H1 (cell line): ENCODE measurements around the gene HIVEP3. TPM values are rescaled to one million over a fixed set of nuclear protein-coding genes. Genes with fewer than 3 reads are reported as not detected.

Experiments used
- CTCF ChIA-PET: fragments of 300-600 bp; sonication (Branson Sonifier 250); formaldehyde crosslinking; loops from one replicate; lab custom pipeline; 2021; ENCODE audit not compliant: partially characterized antibody; lab: Charles Lee
- POLR2A ChIA-PET: fragments of 300-600 bp; sonication (Branson Sonifier 250); formaldehyde crosslinking; loops from one replicate; lab custom pipeline; 2021; ENCODE audit warnings: inconsistent platforms; ENCODE audit not compliant: partially characterized antibody; lab: Charles Lee
- DNase-seq, 2 experiments: peaks; one replicate each; pipeline versions ENCODE4 v3.0.0 to v3.0.0-alpha.2; 2010 to 2022; ENCODE audit warnings: low spot score in 2 of 2, low read depth in 1 of 2, mixed read lengths in 1 of 2
- FAIRE-seq: peaks from 2 replicates; lab custom pipeline; 2011; peaks lifted over from hg19 to GRCh38; lab: Jason Lieb, UNC
- H2AFZ ChIP-seq: 2 replicates; pipeline ENCODE4 v1.8.1; 2012; ENCODE audit warnings: low read length, inconsistent platforms
- H2AK5ac ChIP-seq: 2 replicates; pipeline ENCODE4 v1.6.1; 2013; ENCODE audit warnings: low read depth, low read length
- H2BK120ac ChIP-seq: replicated peaks from 2 replicates; pipeline ENCODE3; 2013; ENCODE audit warnings: low read depth, low read length, inconsistent platforms
- H2BK12ac ChIP-seq: 2 replicates; pipeline ENCODE4 v1.6.1; 2013; ENCODE audit warnings: low read depth, low read length
- H2BK15ac ChIP-seq: 2 replicates; pipeline ENCODE4 v1.6.1; 2013; ENCODE audit warnings: low read length
- H2BK20ac ChIP-seq: 2 replicates; pipeline ENCODE4 v1.6.1; 2013; ENCODE audit warnings: low read length
- H2BK5ac ChIP-seq: 2 replicates; pipeline ENCODE4 v1.6.1; 2013; ENCODE audit warnings: low read depth, low read length
- H3K14ac ChIP-seq: 2 replicates; pipeline ENCODE4 v1.6.1; 2013; ENCODE audit warnings: inconsistent platforms; ENCODE audit not compliant: insufficient read length
- H3K18ac ChIP-seq: 2 replicates; pipeline ENCODE4 v1.6.1; 2013; ENCODE audit warnings: low read length; ENCODE audit errors: extremely low read depth
- H3K23ac ChIP-seq: 2 replicates; pipeline ENCODE4 v1.6.1; 2013; ENCODE audit warnings: inconsistent platforms; ENCODE audit not compliant: insufficient read length
- H3K23me2 ChIP-seq: 2 replicates; pipeline ENCODE4 v1.6.1; 2013; ENCODE audit warnings: low read depth, low read length
- H3K27ac ChIP-seq: 2 replicates; pipeline ENCODE4 v1.6.1; 2011; ENCODE audit warnings: low read depth, low read length, inconsistent platforms
- H3K27me3 ChIP-seq, 4 experiments: replicated peaks in 1 of 4; 1 replicate in 1 of 4; 2 replicates in 3 of 4; pipeline versions ENCODE4 v1.6.1 to v1.8.1; 2011 to 2013; ENCODE audit warnings: low read length in 3 of 4, mild to moderate bottlenecking in 3 of 4, inconsistent platforms in 2 of 4, mixed read lengths in 2 of 4, moderate library complexity in 1 of 4; ENCODE audit not compliant: control insufficient read depth in 3 of 4, insufficient read depth in 3 of 4; ENCODE audit errors: extremely low read depth in 1 of 4
- H3K36me3 ChIP-seq, 4 experiments: 2 replicates each; pipeline versions ENCODE4 v1.6.1 to v1.8.1; 2011 to 2013; ENCODE audit warnings: mild to moderate bottlenecking in 4 of 4, low read length in 3 of 4, moderate library complexity in 2 of 4, control low read depth in 1 of 4, inconsistent platforms in 1 of 4; ENCODE audit not compliant: insufficient read depth in 4 of 4, control insufficient read depth in 2 of 4
- H3K4ac ChIP-seq: replicated peaks from 2 replicates; pipeline ENCODE3; 2013; ENCODE audit warnings: low read length, low read depth, mixed read lengths, inconsistent platforms; ENCODE audit not compliant: insufficient read length
- H3K4me1 ChIP-seq, 4 experiments: replicated peaks in 1 of 4; 1 replicate in 1 of 4; 2 replicates in 3 of 4; pipeline versions ENCODE4 v1.6.1 to v1.8.1; 2011 to 2013; ENCODE audit warnings: low read length in 3 of 4, inconsistent platforms in 2 of 4, mixed read lengths in 1 of 4; ENCODE audit not compliant: insufficient read depth in 4 of 4, control insufficient read depth in 3 of 4
- H3K4me2 ChIP-seq, 2 experiments: 2 replicates each; pipeline versions ENCODE4 v1.6.1 to v1.8.1; 2011 to 2013; ENCODE audit warnings: low read depth in 2 of 2, low read length in 2 of 2, control low read depth in 1 of 2, inconsistent platforms in 1 of 2, mild to moderate bottlenecking in 1 of 2; ENCODE audit not compliant: insufficient read depth in 1 of 2
- H3K4me3 ChIP-seq, 4 experiments: fragments of 200-600, 300-600 bp in 1 of 4; sonication (generic), shearing (Covaris generic), sonication (Bioruptor Twin) in 1 of 4; 2 replicates each; pipeline versions ENCODE4 v1.5.1 to v1.8.1; 2011 to 2016; ENCODE audit warnings: low read length in 4 of 4, low read depth in 3 of 4, control low read depth in 2 of 4, inconsistent platforms in 2 of 4, mild to moderate bottlenecking in 2 of 4, mixed read lengths in 1 of 4, moderate library complexity in 1 of 4; ENCODE audit not compliant: insufficient read depth in 2 of 4; ENCODE audit errors: extremely low read depth in 1 of 4
- H3K56ac ChIP-seq: replicated peaks from 2 replicates; pipeline ENCODE3; 2013; ENCODE audit warnings: low read depth, mild to moderate bottlenecking, mixed read lengths, low read length, inconsistent platforms; ENCODE audit not compliant: insufficient read length
- H3K79me1 ChIP-seq: 2 replicates; pipeline ENCODE4 v1.6.1; 2013; ENCODE audit warnings: low read depth, low read length, control low read depth
- H3K79me2 ChIP-seq, 2 experiments: 2 replicates each; pipeline versions ENCODE4 v1.6.1 to v1.8.1; 2012 to 2013; ENCODE audit warnings: low read length in 2 of 2, mild to moderate bottlenecking in 2 of 2, inconsistent platforms in 1 of 2; ENCODE audit not compliant: insufficient read depth in 2 of 2, control insufficient read depth in 1 of 2
- H3K9ac ChIP-seq, 4 experiments: replicated peaks in 1 of 4; 1 replicate in 1 of 4; 2 replicates in 3 of 4; pipeline versions ENCODE4 v1.6.1 to v1.8.1; 2011 to 2013; ENCODE audit warnings: low read depth in 3 of 4, low read length in 3 of 4, control low read depth in 2 of 4, mild to moderate bottlenecking in 2 of 4, moderate library complexity in 2 of 4, inconsistent platforms in 1 of 4; ENCODE audit errors: extremely low read depth in 1 of 4
- H3K9me3 ChIP-seq, 2 experiments: 2 replicates each; pipeline versions ENCODE4 v1.6.1 to v1.8.1; 2012 to 2013; ENCODE audit warnings: mild to moderate bottlenecking in 2 of 2, moderate library complexity in 2 of 2, control low read depth in 1 of 2, inconsistent platforms in 1 of 2, low read depth in 1 of 2, low read length in 1 of 2, mixed read lengths in 1 of 2; ENCODE audit not compliant: insufficient read depth in 2 of 2
- H4K20me1 ChIP-seq, 2 experiments: replicated peaks in 1 of 2; 2 replicates each; pipeline versions ENCODE3 to v1.8.1; 2011 to 2013; ENCODE audit warnings: inconsistent platforms in 2 of 2, low read length in 2 of 2, mild to moderate bottlenecking in 1 of 2; ENCODE audit not compliant: insufficient read depth in 2 of 2, control insufficient read depth in 1 of 2
- H4K5ac ChIP-seq: 2 replicates; pipeline ENCODE4 v1.6.1; 2013; ENCODE audit warnings: low read length, low read depth, mixed read lengths, inconsistent platforms; ENCODE audit not compliant: insufficient read length
- H4K8ac ChIP-seq: 2 replicates; pipeline ENCODE4 v1.8.0; 2013; ENCODE audit warnings: mild to moderate bottlenecking, moderate library complexity, low read length, inconsistent platforms; ENCODE audit not compliant: insufficient read depth; ENCODE audit errors: extremely low read depth
- H4K91ac ChIP-seq: replicated peaks from 2 replicates; pipeline ENCODE3; 2013; ENCODE audit warnings: low read length, mixed read lengths, inconsistent platforms; ENCODE audit not compliant: insufficient read length
- CEBPB ChIP-seq: IDR thresholded peaks from 2 replicates; pipeline ENCODE4 v1.6.1; 2012; ENCODE audit warnings: low read depth, low read length
- CHD2 ChIP-seq: IDR thresholded peaks from 2 replicates; pipeline ENCODE4 v1.6.1; 2012; ENCODE audit warnings: low read length, improper control_type of control experiment
- EGR1 ChIP-seq: IDR thresholded peaks from 2 replicates; pipeline ENCODE4 v1.6.1; 2011; ENCODE audit warnings: low read depth, low read length, borderline replicate concordance
- GTF2F1 ChIP-seq: IDR thresholded peaks from 2 replicates; pipeline ENCODE4 v1.6.1; 2012; ENCODE audit warnings: low read depth, low read length, improper control_type of control experiment, borderline replicate concordance
- HDAC2 ChIP-seq, 2 experiments: fragments of 300-600 bp in 1 of 2; sonication (generic) in 1 of 2; IDR thresholded peaks; 2 replicates each; pipeline ENCODE4 v1.6.1; 2011 to 2012; ENCODE audit warnings: low read depth in 2 of 2, low read length in 2 of 2, mild to moderate bottlenecking in 2 of 2, moderate library complexity in 2 of 2, borderline replicate concordance in 1 of 2, inconsistent platforms in 1 of 2
- JUND ChIP-seq: IDR thresholded peaks from 2 replicates; pipeline ENCODE4 v1.6.1; 2011; ENCODE audit warnings: mild to moderate bottlenecking, improper control_type of control experiment, low read length
- KDM4A ChIP-seq: IDR thresholded peaks from one replicate; pipeline ENCODE4 v1.7.1; 2012; ENCODE audit warnings: low read depth, mild to moderate bottlenecking, moderate library complexity, low read length, inconsistent platforms; ENCODE audit not compliant: severe bottlenecking
- SUZ12 ChIP-seq: fragments of 200-600 bp; sonication (generic); IDR thresholded peaks from 2 replicates; pipeline ENCODE4 v1.6.1; 2012; ENCODE audit warnings: mild to moderate bottlenecking, inconsistent platforms, low read length, moderate library complexity, mixed read lengths
- TCF12 ChIP-seq: IDR thresholded peaks from 2 replicates; pipeline ENCODE4 v1.6.1; 2011; ENCODE audit warnings: low read depth, mild to moderate bottlenecking, low read length
- ZNF274 ChIP-seq: IDR thresholded peaks from 2 replicates; pipeline ENCODE4 v1.7.0; 2012; ENCODE audit warnings: low read length, borderline replicate concordance; ENCODE audit errors: extremely low read depth
- WGBS, 2 experiments: shearing (Covaris generic) in 1 of 2; methylation state at CpG; one replicate each; pipeline versions ENCODE4 v1.1.6 to v1.1.7; 2013 to 2015; ENCODE audit warnings: low lambda C conversion rate in 2 of 2, mixed read lengths in 2 of 2, inconsistent platforms in 1 of 2, low coverage in 1 of 2, missing lambda C conversion rate in 1 of 2; ENCODE audit not compliant: insufficient replicate concordance in 2 of 2, insufficient coverage in 1 of 2, insufficient read length in 1 of 2; ENCODE audit errors: extremely low coverage in 1 of 2, missing lambda C conversion rate in 1 of 2; 5-methylcytosine and 5-hydroxymethylcytosine counted together
- polyA plus RNA-seq, 7 experiments: library from polyadenylated mRNA; depleted of rRNA in 3 of 7; stranded (reverse) in 5 of 7; unstranded in 2 of 7; fragments of >200 nt in 5 of 7; fragments of 200-250 nt in 2 of 7; gene quantifications; 1 replicate in 5 of 7; 2 replicates in 1 of 7; 4 replicates in 1 of 7; pipeline versions ENCODE4 v1.2.1 to v1.2.3, GENCODE V29; 2011 to 2013; ENCODE audit warnings: missing spikeins in 2 of 7, mixed read lengths in 2 of 7
- total RNA-seq: library from RNA; stranded (reverse); fragmentation: NEBNext Ultra II Directional; extraction: Animal tissue kit (Norgen Biotek cat#: 25700); gene quantifications from 2 replicates; pipeline ENCODE4 v1.2.1, GENCODE V29; 2021
- TF ChIP-seq, protein P1 (sequence below): IDR thresholded peaks from 2 replicates; pipeline ENCODE4 v1.6.1; 2012; ENCODE audit warnings: low read length, inconsistent platforms

HIVEP3 gene
- total and polyA plus RNA-seq, 2 of the 8 experiments (the other 6 are each of a cell fraction or from before 2014, with no cell fraction given) = 0.24 to 0.69 TPM

DNA sequence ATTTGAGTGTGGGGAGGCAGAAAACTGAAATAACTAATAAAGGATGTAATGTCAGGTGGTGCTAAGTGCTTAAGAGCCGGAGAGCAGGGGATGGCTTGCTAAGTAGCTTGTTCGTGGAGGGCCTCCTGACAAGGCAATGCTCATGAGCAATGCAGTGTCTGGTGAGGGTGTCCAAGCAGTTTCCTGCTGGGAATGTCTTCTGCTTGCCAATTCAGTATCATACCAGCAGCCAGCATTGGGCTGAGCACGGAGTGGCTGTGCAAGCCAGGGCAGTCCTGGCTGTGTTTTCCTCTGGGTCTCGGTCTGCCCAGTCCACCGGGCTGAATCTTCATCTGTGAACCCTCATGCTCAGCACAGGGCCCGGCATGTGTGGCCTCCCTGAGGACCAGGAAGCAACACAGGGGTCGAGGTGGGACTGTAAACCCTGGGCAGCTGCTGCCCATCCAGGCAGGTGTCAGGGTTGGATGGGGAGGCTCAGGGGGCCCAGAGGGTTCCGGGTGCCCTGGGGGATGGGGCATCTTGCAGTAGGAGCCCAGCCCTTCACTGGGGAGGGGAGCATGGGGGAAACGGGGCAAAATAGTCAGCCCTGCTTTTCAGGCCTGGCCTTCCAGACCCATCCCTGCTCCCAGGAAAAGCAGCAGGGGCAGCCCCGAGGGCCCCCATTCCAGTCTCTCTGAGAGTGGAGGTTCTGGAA is 461.7 kb downstream of the HIVEP3 start:
- Histone ChIP-seq H4K8ac (no peak overlapping the region), H4K20me1 (no peaks in the 10 kb centered on the region), H3K4ac (no peak overlapping the region), H3K27me3 (no peaks in the 10 kb centered on the region), H2BK20ac (no peak overlapping the region), H3K27ac (no peak overlapping the region), H3K4me2 (no peak overlapping the region), H2AFZ (no peak overlapping the region), H4K5ac (no peak overlapping the region), H2BK15ac (no peak overlapping the region), H3K14ac (no peak overlapping the region), H3K4me3 (no peak overlapping the region), H3K4me1 (no peaks in the 10 kb centered on the region), H3K23ac (no peak overlapping the region), H4K91ac (no peak overlapping the region), H3K23me2 (no peaks in the 10 kb centered on the region), H2BK12ac (no peak overlapping the region), H3K56ac (no peak overlapping the region), H3K9me3 (no peaks in the 10 kb centered on the region), H3K36me3 (no peaks in the 10 kb centered on the region), H2BK120ac (no peak overlapping the region), H3K18ac (no peak overlapping the region), H3K9ac (no peak overlapping the region), H2BK5ac (no peak overlapping the region), H3K79me1 (no peaks in the 10 kb centered on the region), H2AK5ac (no peak overlapping the region), H3K79me2 (no peaks in the 10 kb centered on the region)
- DNase-seq (no peak), FAIRE-seq (no peak)
- WGBS, 2 experiments = 94% methylated on average over 8 of the region's 10 CpGs; no CpG with 5 or more reads in 1 of the 2 experiments
- ChIA-PET POLR2A (no interaction called here), CTCF (interaction anchor here (0.6 to 4.0 kb wide), 8 partner anchors 11 to 135 kb away, joined by 3 to 13 read pairs (median 6); no protein-coding TSS in a partner anchor)
- TF ChIP-seq EGR1 = no peak
- no peak for TF ChIP-seq HDAC2 (IDR thresholded peaks at IDR 0.05; ENCODE audit: borderline replicate concordance in 1 of 2, low read depth in 2 of 2, low read length in 2 of 2)
- TF ChIP-seq, protein P1, sequence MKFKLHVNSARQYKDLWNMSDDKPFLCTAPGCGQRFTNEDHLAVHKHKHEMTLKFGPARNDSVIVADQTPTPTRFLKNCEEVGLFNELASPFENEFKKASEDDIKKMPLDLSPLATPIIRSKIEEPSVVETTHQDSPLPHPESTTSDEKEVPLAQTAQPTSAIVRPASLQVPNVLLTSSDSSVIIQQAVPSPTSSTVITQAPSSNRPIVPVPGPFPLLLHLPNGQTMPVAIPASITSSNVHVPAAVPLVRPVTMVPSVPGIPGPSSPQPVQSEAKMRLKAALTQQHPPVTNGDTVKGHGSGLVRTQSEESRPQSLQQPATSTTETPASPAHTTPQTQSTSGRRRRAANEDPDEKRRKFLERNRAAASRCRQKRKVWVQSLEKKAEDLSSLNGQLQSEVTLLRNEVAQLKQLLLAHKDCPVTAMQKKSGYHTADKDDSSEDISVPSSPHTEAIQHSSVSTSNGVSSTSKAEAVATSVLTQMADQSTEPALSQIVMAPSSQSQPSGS = no peak
- TF ChIP-seq TCF12 = no peak
- TF ChIP-seq CHD2 = no peak
- no peak for TF ChIP-seq SUZ12
- TF ChIP-seq KDM4A = no peak
- TF ChIP-seq JUND = no peak
- no peak for TF ChIP-seq CEBPB
- no peak for TF ChIP-seq ZNF274
- TF ChIP-seq GTF2F1 = no peak
